GM13977 (cell line): ENCODE data around the gene MOB1A.

ENCODE experiments used
- DNase-seq: peaks from one replicate; pipeline ENCODE4 v3.0.0; 2012; ENCODE audit warnings: low spot score
- CTCF ChIP-seq: IDR thresholded peaks from 2 replicates; pipeline ENCODE4 v1.5.1; 2012; ENCODE audit warnings: mild to moderate bottlenecking, control low read depth; ENCODE audit not compliant: insufficient read depth; ENCODE audit errors: extremely low read depth, missing control alignments
- in situ Hi-C: fragments of 300-500 bp; cut with MboI; formaldehyde crosslinking; loops from one replicate; pipeline ENCODE4 v1.12.0; 2022; ENCODE audit warnings: low sequenced_read_pairs, low pct_unique_long_range_greater_than_20kb, mixed read lengths, inconsistent platforms; ENCODE audit not compliant: unreplicated experiment

Gene MOB1A

GRCh38 chr2:74174909-74175308 lies 3.8 kb downstream of the MOB1A start:
- in situ Hi-C loops: no loop called here
- TF ChIP-seq CTCF: no peak

GRCh38 chr2:74168739-74169138 lies 9.9 kb downstream of the MOB1A start:
- TF ChIP-seq CTCF: no peak
- DNase-seq: peak; percentile 48
- in situ Hi-C loops: no loop called here

More at GRCh38 chr2:74174909-74175308, 3.8 kb downstream of the MOB1A start:
- no peak for DNase-seq

GRCh38 chr2:74164761-74165160 lies 13.9 kb downstream of the MOB1A start:
- no peak for DNase-seq
- no peak for TF ChIP-seq CTCF
- in situ Hi-C loops: no loop called here

GRCh38 chr2:74162951-74163350 lies 15.7 kb downstream of the MOB1A start:
- TF ChIP-seq CTCF: no peak
- in situ Hi-C loops: no loop called here
- no peak for DNase-seq

GRCh38 chr2:74155830-74156229 lies 22.8 kb downstream of the MOB1A start:
- in situ Hi-C loops: no loop called here
- no peak for TF ChIP-seq CTCF
- no peak for DNase-seq

- no peak for TF ChIP-seq CTCF
- no peak for DNase-seq
- in situ Hi-C loops: no loop called here
Measured at GRCh38 chr2:74152954-74153353, 25.7 kb downstream of the MOB1A start.

- TF ChIP-seq CTCF: no peak
- no peak for DNase-seq
- in situ Hi-C loops: no loop called here
Measured at GRCh38 chr2:74149570-74150319, 28.9 kb downstream of the MOB1A start.
